Endodermal cell (in vitro differentiated cells): Measurements from ENCODE around the gene GPC2. TPM values are rescaled to one million over a fixed set of nuclear protein-coding genes. Genes with fewer than 3 reads are reported as not detected.
"Not testable (repeated sequence)": the region's sequence is repeated elsewhere in the genome, so short reads cannot be mapped to it uniquely, and the experiment has no call there.

Experiments
- DNase-seq: peaks from one replicate; pipeline ENCODE4 v3.0.0-alpha.2; 2017
- H3K27ac ChIP-seq: 2 replicates; pipeline ENCODE4 v1.5.1; 2013; ENCODE audit warnings: mild to moderate bottlenecking, low read depth, low read length, moderate library complexity
- H3K27me3 ChIP-seq: 2 replicates; pipeline ENCODE4 v1.6.1; 2013; ENCODE audit warnings: mild to moderate bottlenecking, low read length, moderate library complexity; ENCODE audit not compliant: insufficient read depth, control insufficient read depth, poor library complexity, severe bottlenecking
- H3K36me3 ChIP-seq: 2 replicates; pipeline ENCODE4 v1.7.0; 2013; ENCODE audit warnings: mild to moderate bottlenecking, low read length, moderate library complexity; ENCODE audit not compliant: control insufficient read depth, insufficient read depth
- H3K4me1 ChIP-seq: one replicate; pipeline ENCODE4 v1.7.0; 2013; ENCODE audit warnings: low read length; ENCODE audit not compliant: control insufficient read depth, insufficient read depth
- H3K4me3 ChIP-seq: 2 replicates; pipeline ENCODE4 v1.5.1; 2013; ENCODE audit warnings: mild to moderate bottlenecking, low read length, moderate library complexity
- H3K9ac ChIP-seq: 2 replicates; pipeline ENCODE4 v1.6.1; 2013; ENCODE audit warnings: mild to moderate bottlenecking, low read length, moderate library complexity; ENCODE audit not compliant: poor library complexity, severe bottlenecking; ENCODE audit errors: extremely low read depth
- H3K9me3 ChIP-seq: 2 replicates; pipeline ENCODE4 v1.6.1; 2013; ENCODE audit warnings: mild to moderate bottlenecking, low read length, moderate library complexity; ENCODE audit not compliant: control insufficient read depth
- H3K27ac Mint-ChIP-seq: 2 replicates; pipeline ENCODE4 v1.8.0; 2020; ENCODE audit warnings: mixed read lengths
- H3K27me3 Mint-ChIP-seq: 2 replicates; pipeline ENCODE4 v1.8.0; 2021; ENCODE audit warnings: mild to moderate bottlenecking, mixed read lengths; ENCODE audit not compliant: insufficient read depth
- H3K36me3 Mint-ChIP-seq: 2 replicates; pipeline ENCODE4 v1.8.0; 2020; ENCODE audit warnings: low read depth, mixed read lengths
- H3K4me1 Mint-ChIP-seq: 2 replicates; pipeline ENCODE4 v1.8.0; 2020; ENCODE audit warnings: mixed read lengths
- H3K4me3 Mint-ChIP-seq: 2 replicates; pipeline ENCODE4 v1.8.0; 2020; ENCODE audit warnings: mild to moderate bottlenecking, moderate library complexity, mixed read lengths
- H3K9me3 Mint-ChIP-seq: 2 replicates; pipeline ENCODE4 v1.8.0; 2020; ENCODE audit warnings: mild to moderate bottlenecking, mixed read lengths
- CTCF ChIP-seq: fragments of 200-600 bp; sonication (generic); conservative IDR thresholded peaks from 2 replicates; pipeline ENCODE4 v1.5.0; 2021; ENCODE audit warnings: antibody characterized with exemption, mild to moderate bottlenecking
- WGBS, 2 experiments: methylation state at CpG; one replicate each; pipeline versions ENCODE4 v1.1.5 to v1.1.7; 2013; ENCODE audit warnings: missing lambda C conversion rate in 2 of 2, mixed read lengths in 1 of 2; ENCODE audit not compliant: insufficient coverage in 1 of 2, insufficient read length in 1 of 2; 5-methylcytosine and 5-hydroxymethylcytosine counted together
- total RNA-seq, 2 donors: library from RNA; stranded (reverse); fragmentation: NEBNext Ultra II Directional in 1 of 2; extraction: Animal tissue kit (Norgen Biotek cat#: 25700) in 1 of 2; gene quantifications; 2 replicates in 1 of 2; 3 replicates in 1 of 2; pipeline ENCODE4 v1.2.1, GENCODE V29; 2021

GPC2 gene
- total RNA-seq, 2 donors from 2014 or later: 39.3 to 56.1 TPM

GRCh38 chr7:100147278-100147677, 29.9 kb downstream of the GPC2 start:
- WGBS, 2 experiments: 97 to 100% methylated on average over 2 of the region's 2 CpGs
- TF ChIP-seq CTCF: no peak

GRCh38 chr7:100146350-100146749, 30.8 kb downstream of the GPC2 start:
- H3K36me3 ChIP-seq, H3K27ac Mint-ChIP-seq, H3K27ac ChIP-seq, H3K9me3 ChIP-seq, H3K4me3 ChIP-seq, H3K27me3 Mint-ChIP-seq, H3K36me3 Mint-ChIP-seq, DNase-seq, H3K9ac ChIP-seq, H3K27me3 ChIP-seq, H3K4me3 Mint-ChIP-seq, H3K4me1 ChIP-seq: not testable (repeated sequence)
- peaks cover 16% of the 10 kb centered on the region for H3K9me3 Mint-ChIP-seq
- WGBS, 2 experiments: 67 to 93% methylated on average over 1 to 4 of the region's 4 CpGs
- peaks cover 13% of the 10 kb centered on the region for H3K4me1 Mint-ChIP-seq

More at GRCh38 chr7:100147278-100147677, 29.9 kb downstream of the GPC2 start:
- peaks cover 3% of the 10 kb centered on the region for H3K4me1 ChIP-seq
- H3K9me3 ChIP-seq: no peaks in the 10 kb centered on the region
- Mint-ChIP-seq H3K36me3 (peaks cover 17% of the 10 kb centered on the region), H3K27ac (no peak overlapping the region), H3K4me1 (peaks cover 12% of the 10 kb centered on the region), H3K9me3 (peaks cover 16% of the 10 kb centered on the region), H3K27me3 (no peaks in the 10 kb centered on the region), H3K4me3 (no peak overlapping the region)
- no peak overlapping the region for H3K27ac ChIP-seq
- peaks cover 4% of the 10 kb centered on the region for H3K36me3 ChIP-seq
- no peak overlapping the region for H3K4me3 ChIP-seq
- DNase-seq: no peak
- H3K27me3 ChIP-seq: no peaks in the 10 kb centered on the region
- H3K9ac ChIP-seq: no peak overlapping the region

GRCh38 chr7:100142461-100142860, 34.7 kb downstream of the GPC2 start:
- Mint-ChIP-seq H3K9me3 (peaks cover 16% of the 10 kb centered on the region), H3K36me3 (peaks cover 3% of the 10 kb centered on the region), H3K4me1 (peaks cover 3% of the 10 kb centered on the region), H3K4me3 (no peak overlapping the region), H3K27me3 (peaks cover 7% of the 10 kb centered on the region), H3K27ac (no peak overlapping the region)
- H3K9me3 ChIP-seq: no peaks in the 10 kb centered on the region
- no peak overlapping the region for H3K9ac ChIP-seq
- no peak overlapping the region for H3K27ac ChIP-seq
- WGBS, 2 experiments: 81 to 92% methylated on average over 3 of the region's 3 CpGs
- no peak for DNase-seq
- no peak for TF ChIP-seq CTCF
- H3K4me1 ChIP-seq: no peaks in the 10 kb centered on the region
- no peak overlapping the region for H3K4me3 ChIP-seq
- no peaks in the 10 kb centered on the region for H3K27me3 ChIP-seq
- no peaks in the 10 kb centered on the region for H3K36me3 ChIP-seq

GRCh38 chr7:100141555-100141949, 35.6 kb downstream of the GPC2 start:
- H3K4me1 Mint-ChIP-seq: peaks cover 3% of the 10 kb centered on the region
- Histone ChIP-seq H3K36me3 (no peaks in the 10 kb centered on the region), H3K4me3 (no peak overlapping the region), H3K27me3 (no peaks in the 10 kb centered on the region), H3K9ac (no peak overlapping the region), H3K4me1 (no peaks in the 10 kb centered on the region), H3K27ac (no peak overlapping the region), H3K9me3 (no peaks in the 10 kb centered on the region)
- no peak overlapping the region for H3K4me3 Mint-ChIP-seq
- no peak overlapping the region for H3K27ac Mint-ChIP-seq
- TF ChIP-seq CTCF: no peak
- no peak for DNase-seq
- H3K9me3 Mint-ChIP-seq: peaks cover 16% of the 10 kb centered on the region
- H3K36me3 Mint-ChIP-seq: peaks cover 3% of the 10 kb centered on the region
- WGBS, 2 experiments: 92 to 100% methylated on average over 2 to 3 of the region's 3 CpGs
- peaks cover 7% of the 10 kb centered on the region for H3K27me3 Mint-ChIP-seq
